ENCODE measurements around the gene DZIP3.

DNA sequence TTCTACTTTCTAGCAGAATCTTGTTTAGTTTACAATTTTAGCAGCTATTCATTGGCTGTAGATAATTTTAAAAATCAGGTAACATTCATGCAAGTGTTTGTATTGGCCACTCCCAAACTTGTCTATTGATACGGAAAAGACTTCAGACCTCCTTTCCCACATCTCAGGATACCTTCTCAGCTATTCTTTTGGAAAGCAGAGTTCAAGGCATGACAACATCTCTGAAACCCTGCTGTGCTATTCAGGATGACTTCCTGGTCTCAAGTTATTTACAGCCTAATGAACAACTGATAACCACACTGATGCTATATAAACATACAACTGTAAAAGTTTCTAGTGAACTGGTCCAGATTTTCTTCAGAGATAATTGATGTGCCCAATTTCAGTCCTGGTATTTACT, 55.8 kb downstream of the DZIP3 start:
- TF ChIP-seq EZH2 (IDR thresholded peaks at IDR 0.05; ENCODE audit: borderline replicate concordance, insufficient read depth, low read depth, low read length, poor library complexity, severe bottlenecking) (no peak), CTCF (IDR thresholded peaks at IDR 0.05) (no peak)
